Neural progenitor cell (in vitro differentiated cells): ENCODE results near the gene RFX5. TPM values are rescaled to one million over a fixed set of nuclear protein-coding genes. Genes with fewer than 3 reads are reported as not detected.
A peak's percentile ranks its signal among the peaks of the same experiment; 100 is the strongest.

Experiments used
- DNase-seq: peaks from one replicate; pipeline ENCODE4 v3.0.0-alpha.2; 2016; ENCODE audit warnings: low spot score
- H2AFZ ChIP-seq: fragments of 200-600 bp; sonication (generic); replicated peaks from 2 replicates; pipeline ENCODE4 v1.6.1; 2016; ENCODE audit warnings: antibody characterized with exemption
- H3F3A ChIP-seq: fragments of 200-600 bp; sonication (generic); 2 replicates; pipeline ENCODE4 v1.6.1; 2016; ENCODE audit warnings: antibody characterized with exemption, low read depth
- H3K27ac ChIP-seq: fragments of 200-600 bp; sonication (generic); 2 replicates; pipeline ENCODE4 v1.5.1; 2016; ENCODE audit warnings: mild to moderate bottlenecking
- H3K27me3 ChIP-seq: fragments of 200-600 bp; sonication (generic); 2 replicates; pipeline ENCODE4 v1.6.1; 2016; ENCODE audit warnings: mild to moderate bottlenecking, moderate library complexity
- H3K36me3 ChIP-seq: fragments of 200-600 bp; sonication (generic); 2 replicates; pipeline ENCODE4 v1.5.1; 2016
- H3K4me1 ChIP-seq: fragments of 200-600 bp; sonication (generic); 2 replicates; pipeline ENCODE4 v1.6.1; 2016; ENCODE audit warnings: mixed run types
- H3K4me2 ChIP-seq: fragments of 200-600 bp; sonication (generic); 2 replicates; pipeline ENCODE4 v1.6.1; 2016
- H3K4me3 ChIP-seq: fragments of 200-600 bp; sonication (generic); 2 replicates; pipeline ENCODE4 v1.5.1; 2016
- H3K79me2 ChIP-seq: fragments of 200-600 bp; sonication (generic); 2 replicates; pipeline ENCODE4 v1.6.1; 2016; ENCODE audit warnings: low read depth
- H3K9ac ChIP-seq: fragments of 200-600 bp; sonication (generic); 2 replicates; pipeline ENCODE4 v1.6.1; 2016
- H3K9me3 ChIP-seq: fragments of 200-600 bp; sonication (generic); 2 replicates; pipeline ENCODE4 v1.5.1; 2016; ENCODE audit warnings: low read depth
- H4K20me1 ChIP-seq: fragments of 200-600 bp; sonication (generic); 2 replicates; pipeline ENCODE4 v1.6.1; 2016; ENCODE audit warnings: low read depth
- H3K27ac Mint-ChIP-seq: 3 replicates; pipeline ENCODE4 v1.8.0; 2021; ENCODE audit warnings: mixed read lengths
- H3K27me3 Mint-ChIP-seq: 2 replicates; pipeline ENCODE4 v1.8.0; 2022; ENCODE audit warnings: low read depth, mild to moderate bottlenecking, inconsistent platforms, moderate library complexity, mixed read lengths; ENCODE audit not compliant: insufficient read depth
- H3K36me3 Mint-ChIP-seq: 3 replicates; pipeline ENCODE4 v1.8.0; 2021; ENCODE audit warnings: mixed read lengths
- H3K4me1 Mint-ChIP-seq: 3 replicates; pipeline ENCODE4 v1.8.0; 2021; ENCODE audit warnings: mixed read lengths
- H3K4me3 Mint-ChIP-seq: 3 replicates; pipeline ENCODE4 v1.8.0; 2021; ENCODE audit warnings: mild to moderate bottlenecking, moderate library complexity, mixed read lengths
- H3K9me3 Mint-ChIP-seq: 3 replicates; pipeline ENCODE4 v1.8.0; 2020; ENCODE audit warnings: mixed read lengths
- EZH2 ChIP-seq: fragments of 200-600 bp; sonication (generic); IDR thresholded peaks from 2 replicates; pipeline ENCODE4 v1.6.1; 2017; ENCODE audit warnings: antibody characterized with exemption, mild to moderate bottlenecking, moderate library complexity
- EZH2phosphoT487 ChIP-seq: fragments of 200-600 bp; sonication (generic); IDR thresholded peaks from 2 replicates; pipeline ENCODE4 v1.6.1; 2017; ENCODE audit warnings: antibody characterized with exemption
- total RNA-seq: library from RNA; depleted of rRNA; stranded (reverse); fragments of >200 nt; gene quantifications from 2 replicates; pipeline ENCODE4 v1.2.3, GENCODE V29; 2015; ENCODE audit warnings: low replicate concordance
- TF ChIP-seq, protein P1 (sequence below): fragments of 200-600 bp; sonication (generic); IDR thresholded peaks from 2 replicates; pipeline ENCODE4 v1.5.1; 2017; ENCODE audit warnings: antibody characterized with exemption, mild to moderate bottlenecking

Gene RFX5
- total RNA-seq, 1 donor from 2014 or later = 87.5 TPM

DNA sequence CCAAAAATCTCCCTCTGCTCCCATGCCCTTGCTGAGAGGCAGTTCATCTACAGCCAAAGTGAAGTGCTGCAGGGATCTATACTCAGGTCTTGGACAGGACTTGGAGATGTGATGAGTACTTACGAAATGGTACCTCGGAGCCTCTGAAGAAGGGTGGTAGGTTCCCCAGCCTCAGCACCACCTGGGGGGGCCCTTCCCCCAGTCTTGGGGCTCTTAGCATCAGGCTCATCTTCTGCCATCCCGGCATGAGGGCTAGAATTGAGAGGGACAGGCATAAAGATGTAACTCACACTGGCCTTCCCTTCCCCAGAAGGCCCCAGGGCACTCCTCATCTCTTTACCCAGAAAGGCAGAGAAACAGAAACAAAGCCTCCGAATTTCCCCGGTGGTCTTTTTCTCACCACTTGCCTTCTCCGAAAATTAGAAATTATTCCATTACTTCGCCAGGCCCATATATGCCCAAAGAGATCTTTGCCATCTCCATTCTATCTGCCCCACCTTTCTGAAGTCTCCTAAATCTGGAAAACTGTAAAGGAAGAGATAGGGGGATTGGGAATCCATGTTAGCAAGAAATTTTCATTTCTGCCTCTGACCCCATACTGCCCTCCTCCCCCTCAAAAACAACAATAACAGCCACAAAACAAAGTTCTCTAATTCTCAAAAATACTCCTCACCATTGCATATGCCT, 827 bp downstream of the RFX5 start:
- Histone ChIP-seq H2AFZ (no peak overlapping the region), H3K4me1 (peaks cover 17% of the 10 kb centered on the region), H3K4me2 (peak overlapping the region; percentile 97), H3K4me3 (peak overlapping the region; percentile 67), H3K79me2 (peaks cover 22% of the 10 kb centered on the region), H3K27ac (peak overlapping the region; percentile 98), H3K36me3 (peaks cover 5% of the 10 kb centered on the region), H3F3A (peaks cover 32% of the 10 kb centered on the region), H4K20me1 (no peaks in the 10 kb centered on the region), H3K9me3 (no peaks in the 10 kb centered on the region), H3K27me3 (no peaks in the 10 kb centered on the region), H3K9ac (peak overlapping the region; percentile 87)
- Mint-ChIP-seq H3K36me3 (peaks cover 23% of the 10 kb centered on the region), H3K4me3 (peak overlapping the region; percentile 95), H3K4me1 (peaks cover 31% of the 10 kb centered on the region), H3K27ac (peak overlapping the region; percentile 99), H3K27me3 (no peaks in the 10 kb centered on the region), H3K9me3 (peaks cover 4% of the 10 kb centered on the region)
- DNase-seq = no peak
- TF ChIP-seq, protein P1, sequence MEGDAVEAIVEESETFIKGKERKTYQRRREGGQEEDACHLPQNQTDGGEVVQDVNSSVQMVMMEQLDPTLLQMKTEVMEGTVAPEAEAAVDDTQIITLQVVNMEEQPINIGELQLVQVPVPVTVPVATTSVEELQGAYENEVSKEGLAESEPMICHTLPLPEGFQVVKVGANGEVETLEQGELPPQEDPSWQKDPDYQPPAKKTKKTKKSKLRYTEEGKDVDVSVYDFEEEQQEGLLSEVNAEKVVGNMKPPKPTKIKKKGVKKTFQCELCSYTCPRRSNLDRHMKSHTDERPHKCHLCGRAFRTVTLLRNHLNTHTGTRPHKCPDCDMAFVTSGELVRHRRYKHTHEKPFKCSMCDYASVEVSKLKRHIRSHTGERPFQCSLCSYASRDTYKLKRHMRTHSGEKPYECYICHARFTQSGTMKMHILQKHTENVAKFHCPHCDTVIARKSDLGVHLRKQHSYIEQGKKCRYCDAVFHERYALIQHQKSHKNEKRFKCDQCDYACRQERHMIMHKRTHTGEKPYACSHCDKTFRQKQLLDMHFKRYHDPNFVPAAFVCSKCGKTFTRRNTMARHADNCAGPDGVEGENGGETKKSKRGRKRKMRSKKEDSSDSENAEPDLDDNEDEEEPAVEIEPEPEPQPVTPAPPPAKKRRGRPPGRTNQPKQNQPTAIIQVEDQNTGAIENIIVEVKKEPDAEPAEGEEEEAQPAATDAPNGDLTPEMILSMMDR = no peak
- TF ChIP-seq EZH2 = no peak
- no peak for TF ChIP-seq EZH2phosphoT487

DNA sequence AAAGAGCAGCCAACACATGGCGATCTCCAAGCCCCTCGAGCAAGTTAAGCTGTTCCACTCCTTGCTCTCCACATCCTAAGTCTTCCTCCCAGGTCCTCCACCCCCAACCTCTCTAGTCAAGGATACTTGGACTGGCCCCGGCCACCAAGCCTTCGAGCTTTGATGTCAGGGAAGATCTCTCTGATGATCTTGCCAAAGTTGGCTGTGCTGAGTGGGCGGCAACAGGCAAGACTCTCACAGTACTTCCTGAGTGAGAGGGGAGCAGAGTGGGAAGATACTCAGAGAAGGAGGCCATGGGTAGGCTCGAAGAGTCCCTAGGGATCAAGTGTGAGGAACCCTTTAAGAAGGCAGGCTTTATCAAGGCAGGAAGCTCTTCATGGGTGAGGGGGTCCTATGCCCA, 2.8 kb downstream of the RFX5 start:
- Histone ChIP-seq H3K36me3 (peaks cover 5% of the 10 kb centered on the region), H3K27ac (no peak overlapping the region), H3F3A (peaks cover 35% of the 10 kb centered on the region), H3K4me2 (no peak overlapping the region), H4K20me1 (no peaks in the 10 kb centered on the region), H3K9ac (no peak overlapping the region), H3K4me3 (no peak overlapping the region), H2AFZ (no peak overlapping the region), H3K9me3 (no peaks in the 10 kb centered on the region), H3K4me1 (peaks cover 17% of the 10 kb centered on the region), H3K79me2 (peaks cover 22% of the 10 kb centered on the region), H3K27me3 (no peaks in the 10 kb centered on the region)
- H3K27me3 Mint-ChIP-seq = no peaks in the 10 kb centered on the region
- no peak for TF ChIP-seq EZH2
- TF ChIP-seq, protein P1 = no peak
- TF ChIP-seq EZH2phosphoT487 = no peak
- H3K4me3 Mint-ChIP-seq = no peak overlapping the region
- no peaks in the 10 kb centered on the region for H3K9me3 Mint-ChIP-seq
- DNase-seq = no peak
- peaks cover 23% of the 10 kb centered on the region for H3K36me3 Mint-ChIP-seq
- H3K27ac Mint-ChIP-seq = no peak overlapping the region
- peaks cover 38% of the 10 kb centered on the region for H3K4me1 Mint-ChIP-seq

DNA sequence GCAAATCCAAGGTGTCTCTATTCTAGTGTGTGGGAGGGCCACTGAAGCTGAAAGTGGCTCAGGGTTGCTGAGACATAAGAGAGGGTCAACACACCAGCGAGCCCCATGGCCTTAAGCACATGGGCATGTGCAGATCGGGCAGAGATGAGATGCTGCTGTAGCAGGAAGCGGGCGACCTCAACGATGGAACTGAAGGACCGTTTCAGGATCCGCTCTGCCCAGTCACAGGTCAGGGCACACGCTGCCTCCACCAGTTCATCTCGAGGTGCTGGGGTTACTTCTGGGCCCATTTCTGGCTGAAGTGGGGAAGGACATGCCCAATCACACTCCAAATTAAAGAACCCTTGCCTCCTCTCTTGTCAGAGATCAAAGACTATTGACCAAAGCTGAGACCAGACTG, 3.5 kb downstream of the RFX5 start:
- H3K27ac ChIP-seq = no peak overlapping the region
- H3K4me1 Mint-ChIP-seq = peaks cover 38% of the 10 kb centered on the region
- H3K36me3 ChIP-seq = peaks cover 5% of the 10 kb centered on the region
- H3K4me2 ChIP-seq = no peak overlapping the region
- no peak overlapping the region for H2AFZ ChIP-seq
- H3K9me3 ChIP-seq = no peaks in the 10 kb centered on the region
- H3K79me2 ChIP-seq = peaks cover 22% of the 10 kb centered on the region
- H3K4me1 ChIP-seq = peaks cover 17% of the 10 kb centered on the region
- peak overlapping the region; percentile 11 for H3K4me3 Mint-ChIP-seq
- TF ChIP-seq, protein P1 = no peak
- TF ChIP-seq EZH2 = no peak
- no peak for TF ChIP-seq EZH2phosphoT487
- H4K20me1 ChIP-seq = no peaks in the 10 kb centered on the region
- no peaks in the 10 kb centered on the region for H3K27me3 Mint-ChIP-seq
- peaks cover 23% of the 10 kb centered on the region for H3K36me3 Mint-ChIP-seq
- no peak overlapping the region for H3K4me3 ChIP-seq
- H3K9ac ChIP-seq = no peak overlapping the region
- H3K27ac Mint-ChIP-seq = no peak overlapping the region
- H3K27me3 ChIP-seq = no peaks in the 10 kb centered on the region
- H3F3A ChIP-seq = peaks cover 35% of the 10 kb centered on the region
- no peak for DNase-seq
- H3K9me3 Mint-ChIP-seq = no peaks in the 10 kb centered on the region
